ENCODE data around the gene XBP1. TPM values are rescaled to one million over a fixed set of nuclear protein-coding genes. Genes with fewer than 3 reads are reported as not detected.
A peak's percentile ranks its signal among the peaks of the same experiment; 100 is the strongest.

XBP1 gene
- total and polyA plus RNA-seq, 2 of the 13 experiments (the other 11 are each of a cell fraction or from before 2014, with no cell fraction given): 416 to 427 TPM

DNA sequence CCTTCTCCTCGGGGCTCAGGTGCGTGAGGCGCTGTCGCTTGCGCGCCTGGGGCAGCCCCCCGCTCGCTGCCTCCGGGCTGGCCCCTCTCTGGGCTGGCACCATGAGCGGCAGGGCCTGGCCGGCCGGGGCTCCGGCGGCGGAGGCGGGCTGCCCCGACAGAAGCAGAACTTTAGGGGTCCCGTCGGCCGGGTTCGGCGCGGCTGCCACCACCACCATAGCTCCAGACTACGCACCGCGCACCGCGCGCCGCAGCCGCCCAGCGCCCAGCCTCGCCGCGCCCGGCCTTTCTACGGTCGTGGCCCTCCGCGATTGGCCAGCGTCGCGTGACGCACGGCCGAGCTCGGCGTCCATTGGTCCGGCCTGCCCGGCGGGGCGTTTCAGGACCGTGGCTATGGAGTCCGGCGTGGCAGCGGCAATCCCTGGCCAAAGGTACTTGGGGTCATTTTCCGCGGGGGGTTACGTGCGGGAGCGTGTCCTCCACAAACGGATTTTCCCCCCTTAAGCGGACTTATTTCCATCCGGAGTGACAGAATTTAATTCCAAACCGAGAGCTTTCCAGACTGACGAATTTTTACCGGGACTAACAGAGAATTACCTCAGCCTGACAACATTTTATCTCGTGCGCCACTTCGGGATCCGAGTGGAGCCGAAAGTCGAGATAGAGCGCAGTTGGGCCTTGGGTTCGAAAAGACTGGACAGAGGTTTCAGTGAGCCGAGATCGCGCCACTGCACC lies at the start of gene XBP1 (continued):
- TF ChIP-seq CAMTA2 (CRISPR knock-in tag; IDR thresholded peaks at IDR 0.05; ENCODE audit: borderline replicate concordance): 0 out of 2 replicates have a peak, but pooled peaks have one; percentile 38
- no peak for TF ChIP-seq STAG1 (CRISPR knock-in tag; IDR thresholded peaks at IDR 0.05)
- no peak; the same call in 1 of the 2 replicates for TF ChIP-seq ZNF672 (CRISPR knock-in tag; IDR thresholded peaks at IDR 0.05)
- no peak for TF ChIP-seq SRSF1 (optimal IDR thresholded peaks at IDR 0.05; ENCODE audit: low read depth, low read length)
- TF ChIP-seq, protein P1, sequence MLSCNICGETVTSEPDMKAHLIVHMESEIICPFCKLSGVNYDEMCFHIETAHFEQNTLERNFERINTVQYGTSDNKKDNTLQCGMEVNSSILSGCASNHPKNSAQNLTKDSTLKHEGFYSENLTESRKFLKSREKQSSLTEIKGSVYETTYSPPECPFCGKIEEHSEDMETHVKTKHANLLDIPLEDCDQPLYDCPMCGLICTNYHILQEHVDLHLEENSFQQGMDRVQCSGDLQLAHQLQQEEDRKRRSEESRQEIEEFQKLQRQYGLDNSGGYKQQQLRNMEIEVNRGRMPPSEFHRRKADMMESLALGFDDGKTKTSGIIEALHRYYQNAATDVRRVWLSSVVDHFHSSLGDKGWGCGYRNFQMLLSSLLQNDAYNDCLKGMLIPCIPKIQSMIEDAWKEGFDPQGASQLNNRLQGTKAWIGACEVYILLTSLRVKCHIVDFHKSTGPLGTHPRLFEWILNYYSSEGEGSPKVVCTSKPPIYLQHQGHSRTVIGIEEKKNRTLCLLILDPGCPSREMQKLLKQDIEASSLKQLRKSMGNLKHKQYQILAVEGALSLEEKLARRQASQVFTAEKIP (CRISPR knock-in tag; IDR thresholded peaks at IDR 0.05; ENCODE audit: borderline replicate concordance): no peak
- TF ChIP-seq GZF1 (CRISPR knock-in tag; IDR thresholded peaks at IDR 0.05): 0 out of 2 replicates have a peak, but pooled peaks have one; percentile 53
- TF ChIP-seq ZEB1 (IDR thresholded peaks at IDR 0.05; ENCODE audit: insufficient replicate concordance, low read depth): no peak
- TF ChIP-seq SP1 (IDR thresholded peaks at IDR 0.05): no peak
- peak; percentile 72 for TF ChIP-seq SP1 (CRISPR knock-in tag; IDR thresholded peaks at IDR 0.05)
- peak; percentile 91 for TF ChIP-seq ZNF607 (CRISPR knock-in tag; IDR thresholded peaks at IDR 0.05; ENCODE audit: borderline replicate concordance)
- no peak for TF ChIP-seq MTF2 (CRISPR knock-in tag; IDR thresholded peaks at IDR 0.05; ENCODE audit: borderline replicate concordance)
- TF ChIP-seq NFYB (CRISPR knock-in tag; IDR thresholded peaks at IDR 0.05): peak; percentile 85
- TF ChIP-seq PHF21A (CRISPR knock-in tag; IDR thresholded peaks at IDR 0.05): peak; percentile 81
- no peak for TF ChIP-seq ZNF549 (CRISPR knock-in tag; IDR thresholded peaks at IDR 0.05)
- no peak for TF ChIP-seq ZNF224 (CRISPR knock-in tag; IDR thresholded peaks at IDR 0.05)
- no peak for TF ChIP-seq TBX3 (IDR thresholded peaks at IDR 0.05; ENCODE audit: borderline replicate concordance)
- no peak; the same call in 1 of the 2 replicates for TF ChIP-seq ZNF746 (CRISPR knock-in tag; IDR thresholded peaks at IDR 0.05)
- TF ChIP-seq, protein P2, sequence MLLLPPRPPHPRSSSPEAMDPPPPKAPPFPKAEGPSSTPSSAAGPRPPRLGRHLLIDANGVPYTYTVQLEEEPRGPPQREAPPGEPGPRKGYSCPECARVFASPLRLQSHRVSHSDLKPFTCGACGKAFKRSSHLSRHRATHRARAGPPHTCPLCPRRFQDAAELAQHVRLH (CRISPR knock-in tag; IDR thresholded peaks at IDR 0.05; ENCODE audit: borderline replicate concordance, low read depth): 0 out of 2 replicates have a peak, but pooled peaks have one; percentile 47
- no peak for TF ChIP-seq ZBTB7A (CRISPR knock-in tag; IDR thresholded peaks at IDR 0.05)
- no peak for TF ChIP-seq TCF12 (IDR thresholded peaks at IDR 0.05)
- TF ChIP-seq TCF12 (CRISPR knock-in tag; IDR thresholded peaks at IDR 0.05): peak; percentile 76; the same call in 1 of the 2 replicates
- no peak for TF ChIP-seq EP300 (IDR thresholded peaks at IDR 0.05; ENCODE audit: low read depth in 2 of 2, low read length in 2 of 2)
- 0 out of 2 replicates have a peak, but pooled peaks have one; percentile 8 for TF ChIP-seq EP300 (CRISPR knock-in tag; IDR thresholded peaks at IDR 0.05; ENCODE audit: borderline replicate concordance)
- TF ChIP-seq E2F5 (CRISPR knock-in tag; conservative IDR thresholded peaks at IDR 0.05): peak; percentile 78; the same call in 1 of the 2 replicates
- no peak for TF ChIP-seq ZNF546 (CRISPR knock-in tag; conservative IDR thresholded peaks at IDR 0.05)
- no peak for TF ChIP-seq ZFYVE20 (CRISPR knock-in tag; IDR thresholded peaks at IDR 0.05; ENCODE audit: borderline replicate concordance, low read depth)
- TF ChIP-seq ZNF770 (CRISPR knock-in tag; IDR thresholded peaks at IDR 0.05): no peak

Data from HepG2 (cell line).